HFF-Myc (cell line): ENCODE results near the gene TMEM132D.

ENCODE experiments used
- DNase-seq: peaks from one replicate; pipeline ENCODE4 v3.0.0-alpha.2; 2011; ENCODE audit warnings: low read depth; ENCODE audit errors: extremely low read depth
- H3K4me3 ChIP-seq: replicated peaks from 2 replicates; pipeline ENCODE4 v1.5.1; 2011; ENCODE audit warnings: low read depth, mild to moderate bottlenecking, control low read depth, low read length
- CTCF ChIP-seq: IDR thresholded peaks from 2 replicates; pipeline ENCODE4 v1.5.1; 2012; ENCODE audit warnings: mild to moderate bottlenecking, low read depth, low read length, control low read depth; ENCODE audit errors: missing control alignments

The TMEM132D gene

GRCh38 chr12:129579879-129580278 is 323.9 kb downstream of the TMEM132D start:
- no peak for DNase-seq
- no peak for TF ChIP-seq CTCF
- no peak overlapping the region for H3K4me3 ChIP-seq

- DNase-seq: no peak
- no peak for TF ChIP-seq CTCF
- no peak overlapping the region for H3K4me3 ChIP-seq
Observed at GRCh38 chr12:129571901-129572494, 331.8 kb downstream of the TMEM132D start.

GRCh38 chr12:129570796-129571400 is 332.9 kb downstream of the TMEM132D start:
- no peak for DNase-seq
- no peak for TF ChIP-seq CTCF
- no peak overlapping the region for H3K4me3 ChIP-seq

- H3K4me3 ChIP-seq: no peak overlapping the region
- no peak for TF ChIP-seq CTCF
- no peak for DNase-seq
Observed at GRCh38 chr12:129566800-129567199, 337.0 kb downstream of the TMEM132D start.

- DNase-seq: no peak
- H3K4me3 ChIP-seq: no peak overlapping the region
- no peak for TF ChIP-seq CTCF
Observed at GRCh38 chr12:129564768-129565167, 339.1 kb downstream of the TMEM132D start.

- no peak for DNase-seq
- no peak overlapping the region for H3K4me3 ChIP-seq
- TF ChIP-seq CTCF: no peak
Observed at GRCh38 chr12:129563266-129563665, 340.6 kb downstream of the TMEM132D start.

- TF ChIP-seq CTCF: no peak
- DNase-seq: no peak
- no peak overlapping the region for H3K4me3 ChIP-seq
Observed at GRCh38 chr12:129561304-129561703, 342.5 kb downstream of the TMEM132D start.
